SJSA1 (cell line): Measurements from ENCODE around the gene LGALS7B. TPM values are rescaled to one million over a fixed set of nuclear protein-coding genes. Genes with fewer than 3 reads are reported as not detected.
"Not testable (repeated sequence)": the region's sequence is repeated elsewhere in the genome, so short reads cannot be mapped to it uniquely, and the experiment has no call there.

Source experiments
- DNase-seq, 2 experiments: peaks; one replicate each; pipeline ENCODE4 v3.0.0-alpha.2; 2015 to 2020; ENCODE audit warnings: low spot score in 2 of 2, low read depth in 1 of 2
- H3K27ac ChIP-seq: fragments of 250-450 bp; sonication (Bioruptor Pico); 2 replicates; pipeline ENCODE4 v1.5.1; 2020; ENCODE audit warnings: mild to moderate bottlenecking, moderate library complexity
- H3K27me3 ChIP-seq: fragments of 250-450 bp; sonication (Bioruptor Pico); replicated peaks from 2 replicates; pipeline ENCODE4 v1.5.1; 2020; ENCODE audit warnings: mild to moderate bottlenecking, moderate library complexity
- H3K36me3 ChIP-seq: fragments of 250-450 bp; sonication (Bioruptor Pico); 2 replicates; pipeline ENCODE4 v1.5.1; 2020; ENCODE audit warnings: mild to moderate bottlenecking
- H3K4me1 ChIP-seq: fragments of 250-450 bp; sonication (Bioruptor Pico); replicated peaks from 2 replicates; pipeline ENCODE4 v1.6.1; 2021; ENCODE audit warnings: mild to moderate bottlenecking
- H3K4me3 ChIP-seq: fragments of 250-450 bp; sonication (Bioruptor Pico); 2 replicates; pipeline ENCODE4 v1.5.1; 2020; ENCODE audit warnings: mild to moderate bottlenecking
- H3K9me3 ChIP-seq: fragments of 250-450 bp; sonication (Bioruptor Pico); replicated peaks from 2 replicates; pipeline ENCODE4 v1.5.1; 2020; ENCODE audit warnings: mild to moderate bottlenecking
- total RNA-seq: library from RNA; depleted of rRNA; stranded (reverse); fragments of >200 nt; shearing (Covaris generic); gene quantifications from 2 replicates; pipeline ENCODE4 v1.2.3, GENCODE V29; 2014

Gene LGALS7B
- total RNA-seq, 1 experiment from 2014 or later = not detected

DNA sequence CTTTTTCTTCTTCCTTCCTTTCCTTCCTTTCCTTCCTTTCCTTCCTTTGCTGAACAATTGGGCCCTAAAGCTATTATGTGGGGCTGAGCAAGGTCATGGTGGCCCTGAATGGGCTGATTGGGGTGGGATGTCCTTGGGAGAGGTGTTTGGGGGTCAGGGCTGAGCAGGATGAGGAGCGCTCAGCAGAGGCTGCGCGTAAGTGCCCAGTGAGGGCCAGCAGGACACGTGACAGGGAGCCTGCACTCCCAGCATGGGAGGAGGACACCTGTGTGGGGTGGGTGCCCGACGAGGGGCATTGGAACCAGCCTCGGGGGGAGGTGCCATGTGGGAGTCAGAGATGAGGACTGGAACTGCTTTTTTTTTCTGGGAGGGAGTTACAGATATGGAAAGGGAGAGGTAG lies 10.3 kb upstream of the LGALS7B start:
- H3K27ac ChIP-seq = no peak overlapping the region
- H3K4me3 ChIP-seq = no peak overlapping the region
- no peaks in the 10 kb centered on the region for H3K36me3 ChIP-seq
- peaks cover 10% of the 10 kb centered on the region; the same call in 1 of the 2 replicates for H3K27me3 ChIP-seq
- H3K9me3 ChIP-seq = no peaks in the 10 kb centered on the region
- no peak for DNase-seq
- H3K4me1 ChIP-seq = no peaks in the 10 kb centered on the region

DNA sequence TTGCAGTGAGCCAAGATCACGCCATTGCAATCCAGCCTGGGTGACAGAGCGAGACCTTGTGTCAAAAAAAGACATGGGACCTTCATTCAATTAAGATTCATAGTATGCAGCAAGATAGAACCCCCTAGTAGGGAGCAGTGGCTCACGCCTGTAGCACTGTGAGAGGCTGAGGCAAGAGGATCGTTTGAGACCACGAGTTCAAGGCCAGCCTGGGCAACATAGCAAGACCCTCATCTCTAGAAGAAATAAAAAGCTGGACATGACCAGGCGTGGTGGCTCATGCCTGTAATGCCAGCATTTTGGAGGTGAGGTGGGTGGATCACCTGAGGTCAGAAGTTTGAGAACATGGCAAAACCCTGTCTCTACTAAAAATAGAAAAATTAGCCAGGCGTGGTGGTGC lies 8.6 kb upstream of the LGALS7B start:
- H3K27me3 ChIP-seq = peaks cover 10% of the 10 kb centered on the region; the same call in 1 of the 2 replicates
- no peak overlapping the region for H3K4me3 ChIP-seq
- no peak overlapping the region for H3K27ac ChIP-seq
- H3K36me3 ChIP-seq = no peaks in the 10 kb centered on the region
- no peak for DNase-seq
- H3K4me1 ChIP-seq = no peaks in the 10 kb centered on the region
- H3K9me3 ChIP-seq = no peaks in the 10 kb centered on the region

- no peaks in the 10 kb centered on the region for H3K36me3 ChIP-seq
- H3K4me1 ChIP-seq = no peaks in the 10 kb centered on the region
- no peak for DNase-seq
- no peak overlapping the region for H3K4me3 ChIP-seq
- no peak overlapping the region for H3K27ac ChIP-seq
- H3K9me3 ChIP-seq = no peaks in the 10 kb centered on the region
- H3K27me3 ChIP-seq = peaks cover 10% of the 10 kb centered on the region; the same call in 1 of the 2 replicates
Observed at GRCh38 chr19:38781058-38781457, 7.9 kb upstream of the LGALS7B start.

DNA sequence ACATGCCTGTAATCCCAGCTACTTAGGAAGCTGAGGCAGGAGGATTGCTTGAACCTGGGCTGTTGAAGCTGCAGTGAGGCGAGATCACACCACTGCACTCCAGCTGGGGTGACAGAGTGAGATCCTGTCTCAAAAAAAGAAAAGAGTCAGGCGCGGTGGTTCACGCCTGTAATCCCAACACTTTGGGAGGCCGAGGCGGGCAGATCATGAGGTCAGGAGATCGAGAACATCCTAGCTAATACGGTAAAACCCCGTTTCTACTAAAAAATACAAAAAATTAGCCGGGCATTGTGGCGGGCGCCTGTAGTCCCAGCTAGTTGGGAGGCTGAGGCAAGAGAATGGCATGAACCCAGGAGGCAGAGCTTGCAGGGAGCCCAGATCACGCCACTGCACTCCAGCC lies 6.8 kb upstream of the LGALS7B start:
- H3K27me3 ChIP-seq, H3K4me1 ChIP-seq, DNase-seq, H3K27ac ChIP-seq, H3K4me3 ChIP-seq, H3K9me3 ChIP-seq, H3K36me3 ChIP-seq: not testable (repeated sequence)

DNA sequence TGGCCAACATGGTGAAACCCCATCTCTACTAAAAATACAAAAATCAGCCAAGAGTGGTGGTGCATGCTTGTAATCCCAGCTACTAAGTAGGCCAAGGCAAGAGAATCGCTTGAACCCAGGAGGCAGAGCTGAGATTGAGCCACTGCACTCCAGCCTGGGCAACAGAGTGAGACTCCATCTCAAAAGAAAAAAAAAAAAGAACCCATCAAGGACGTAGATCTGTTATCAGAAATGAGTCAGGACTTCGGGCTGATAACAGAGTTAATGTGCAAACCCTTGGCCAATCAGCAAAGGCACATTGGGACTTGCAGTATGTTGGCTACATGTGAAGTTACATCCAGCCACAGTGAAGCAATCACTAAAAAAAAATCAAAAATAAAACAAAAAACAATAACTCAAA lies 4.8 kb upstream of the LGALS7B start:
- Histone ChIP-seq H3K27ac (no peak overlapping the region), H3K27me3 (peaks cover 10% of the 10 kb centered on the region; the same call in 1 of the 2 replicates), H3K4me1 (no peaks in the 10 kb centered on the region), H3K9me3 (no peaks in the 10 kb centered on the region), H3K36me3 (no peaks in the 10 kb centered on the region), H3K4me3 (no peak overlapping the region)
- DNase-seq = no peak

DNA sequence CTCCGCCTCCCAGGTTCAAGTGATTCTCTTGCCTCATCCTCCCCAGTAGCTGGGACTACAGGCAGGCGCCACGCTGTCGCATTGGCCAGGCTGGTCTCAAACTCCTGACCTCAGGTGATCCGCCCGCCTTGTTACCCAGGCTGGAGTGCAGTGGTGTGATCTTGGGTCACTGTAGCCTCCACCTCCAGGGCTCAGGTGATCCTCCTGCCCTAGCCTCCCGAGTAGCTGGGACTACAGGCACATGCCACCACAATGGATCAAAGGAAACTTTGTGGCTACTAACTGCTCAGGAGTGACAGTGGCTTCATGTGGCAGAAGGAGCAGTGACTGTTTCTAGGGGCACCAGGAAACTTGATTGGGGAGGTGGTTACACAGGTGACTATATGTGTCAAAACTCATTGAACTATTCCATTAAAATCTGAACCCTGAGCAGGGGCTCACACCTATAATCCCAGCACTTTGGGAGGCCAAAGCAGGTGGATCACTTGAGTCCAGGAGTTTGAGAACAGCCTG lies 3.8 kb upstream of the LGALS7B start:
- DNase-seq = no peak
- no peak overlapping the region for H3K27ac ChIP-seq
- H3K4me3 ChIP-seq = no peak overlapping the region
- H3K4me1 ChIP-seq = no peaks in the 10 kb centered on the region
- H3K36me3 ChIP-seq = no peaks in the 10 kb centered on the region
- H3K27me3 ChIP-seq = peaks cover 10% of the 10 kb centered on the region; the same call in 1 of the 2 replicates
- no peaks in the 10 kb centered on the region for H3K9me3 ChIP-seq

DNA sequence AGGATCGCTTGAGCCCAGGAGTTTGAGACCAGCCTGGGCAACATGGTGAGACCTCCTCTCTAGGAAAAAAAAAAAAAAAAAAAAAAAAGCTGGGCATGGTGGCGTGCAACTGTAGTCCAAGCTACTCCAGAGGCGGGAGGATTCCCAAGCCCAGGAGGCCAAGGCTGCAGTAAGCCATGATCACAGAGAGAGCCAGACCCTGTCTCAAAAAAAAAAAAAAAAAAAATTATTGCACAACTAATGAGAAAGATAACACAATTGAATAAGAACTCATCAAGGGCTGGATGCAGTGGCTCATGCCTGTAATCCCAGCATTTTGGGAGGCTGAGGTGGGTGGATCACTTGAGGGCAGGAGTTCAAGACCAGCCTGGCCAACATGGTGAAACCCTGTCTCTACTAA lies 2.9 kb upstream of the LGALS7B start:
- H3K9me3 ChIP-seq, H3K27me3 ChIP-seq, DNase-seq, H3K27ac ChIP-seq, H3K4me3 ChIP-seq, H3K36me3 ChIP-seq, H3K4me1 ChIP-seq: not testable (repeated sequence)

DNA sequence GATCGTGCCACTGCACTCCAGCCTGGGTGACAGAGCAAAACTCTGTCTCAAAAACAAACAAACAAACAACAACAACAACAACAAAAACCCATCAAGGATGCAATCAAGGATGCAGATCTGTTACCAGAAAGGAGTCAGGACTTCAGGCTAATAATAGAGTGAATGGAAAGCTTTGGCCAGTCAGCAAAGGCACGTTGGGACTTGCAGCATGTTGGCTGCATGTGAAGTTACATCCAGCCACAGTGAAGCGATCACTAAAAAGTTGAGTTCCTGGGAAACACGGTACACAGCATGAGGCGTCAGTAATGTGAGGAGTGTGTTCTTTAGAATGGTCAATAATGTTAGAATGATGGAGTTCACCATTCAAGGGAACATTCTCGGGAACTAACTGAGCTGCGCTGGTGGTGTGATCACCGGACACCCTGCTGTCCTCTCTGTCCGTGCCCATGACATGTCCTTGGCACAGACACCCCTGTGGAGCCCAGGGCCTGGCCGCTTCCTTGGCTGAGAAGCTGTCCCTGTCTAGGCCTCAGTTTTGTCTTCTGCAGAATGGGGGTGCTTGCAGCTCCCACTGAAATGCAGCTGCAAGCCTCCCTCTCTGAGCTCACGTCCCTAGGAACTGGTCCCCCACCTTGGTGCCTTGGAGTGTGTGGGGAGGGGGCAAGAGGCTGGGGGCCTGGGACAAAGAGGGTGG lies 2.3 kb upstream of the LGALS7B start:
- Histone ChIP-seq H3K4me1 (no peaks in the 10 kb centered on the region), H3K27me3 (0 out of 2 replicates have a peak, but pooled peaks cover 1% of the 10 kb centered on the region), H3K9me3 (no peaks in the 10 kb centered on the region), H3K4me3 (no peak overlapping the region), H3K36me3 (no peaks in the 10 kb centered on the region), H3K27ac (no peak overlapping the region)
- DNase-seq = no peak

DNA sequence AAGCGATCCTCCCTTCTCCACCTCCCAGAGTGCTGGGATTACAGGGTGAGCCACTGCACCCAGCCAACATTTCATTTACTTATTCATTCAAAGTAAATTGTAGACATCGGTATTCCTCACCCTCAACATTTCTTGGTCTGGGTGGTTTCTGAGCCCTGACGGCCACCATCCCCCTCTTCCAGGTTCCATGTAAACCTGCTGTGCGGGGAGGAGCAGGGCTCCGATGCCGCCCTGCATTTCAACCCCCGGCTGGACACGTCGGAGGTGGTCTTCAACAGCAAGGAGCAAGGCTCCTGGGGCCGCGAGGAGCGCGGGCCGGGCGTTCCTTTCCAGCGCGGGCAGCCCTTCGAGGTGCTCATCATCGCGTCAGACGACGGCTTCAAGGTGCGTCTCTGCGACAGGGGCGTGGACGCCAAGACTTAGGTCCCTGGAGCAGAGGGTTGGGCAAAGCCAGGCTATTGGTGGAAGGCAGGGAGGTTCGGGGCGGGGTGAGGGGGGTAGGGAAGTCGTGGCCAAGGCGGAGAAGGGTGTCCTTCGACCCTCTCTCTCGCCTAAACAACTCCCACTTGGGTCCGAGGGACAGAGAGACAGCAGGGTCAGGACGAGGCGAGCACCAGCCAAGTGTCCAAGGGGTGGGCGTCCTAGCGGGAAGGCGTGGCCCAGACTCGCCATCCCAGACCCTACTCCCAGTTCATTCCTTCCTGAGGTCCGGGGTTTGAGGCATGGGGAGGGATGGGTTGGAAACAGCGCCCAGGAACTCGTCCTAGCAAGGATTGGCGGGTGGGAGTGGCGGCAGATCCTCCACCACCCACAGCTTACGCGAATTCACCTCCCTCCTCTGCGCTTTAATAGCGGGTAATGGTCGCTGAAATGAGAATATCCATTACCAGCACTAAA lies 1.8 kb downstream of the LGALS7B start:
- H3K36me3 ChIP-seq, H3K4me3 ChIP-seq, H3K27me3 ChIP-seq, DNase-seq, H3K9me3 ChIP-seq, H3K27ac ChIP-seq, H3K4me1 ChIP-seq: not testable (repeated sequence)

DNA sequence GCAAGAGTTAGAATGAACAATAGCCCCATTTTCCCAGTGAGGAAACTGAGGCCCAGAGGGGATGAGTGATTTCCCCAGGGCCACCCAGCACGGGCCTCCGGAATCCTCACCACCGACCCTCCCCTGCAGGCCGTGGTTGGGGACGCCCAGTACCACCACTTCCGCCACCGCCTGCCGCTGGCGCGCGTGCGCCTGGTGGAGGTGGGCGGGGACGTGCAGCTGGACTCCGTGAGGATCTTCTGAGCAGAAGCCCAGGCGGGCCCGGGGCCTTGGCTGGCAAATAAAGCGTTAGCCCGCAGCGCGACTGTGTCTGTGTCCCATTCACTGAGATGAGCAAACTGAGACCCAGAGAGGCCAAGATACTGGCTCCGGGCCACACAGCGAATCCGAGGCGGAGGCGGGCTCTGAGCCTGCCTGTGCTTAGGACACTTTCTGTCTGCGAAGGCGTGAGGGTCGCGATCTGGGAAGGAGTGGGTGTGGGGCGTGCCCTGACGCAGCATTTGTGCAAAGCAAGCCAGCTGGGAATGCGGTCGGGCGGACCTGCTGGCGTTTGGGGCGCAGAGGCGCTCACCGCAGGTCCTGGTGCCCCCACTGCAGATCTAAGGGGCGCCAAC lies 2.6 kb downstream of the LGALS7B start:
- DNase-seq, H3K9me3 ChIP-seq, H3K4me3 ChIP-seq, H3K27me3 ChIP-seq, H3K4me1 ChIP-seq, H3K27ac ChIP-seq, H3K36me3 ChIP-seq: not testable (repeated sequence)

DNA sequence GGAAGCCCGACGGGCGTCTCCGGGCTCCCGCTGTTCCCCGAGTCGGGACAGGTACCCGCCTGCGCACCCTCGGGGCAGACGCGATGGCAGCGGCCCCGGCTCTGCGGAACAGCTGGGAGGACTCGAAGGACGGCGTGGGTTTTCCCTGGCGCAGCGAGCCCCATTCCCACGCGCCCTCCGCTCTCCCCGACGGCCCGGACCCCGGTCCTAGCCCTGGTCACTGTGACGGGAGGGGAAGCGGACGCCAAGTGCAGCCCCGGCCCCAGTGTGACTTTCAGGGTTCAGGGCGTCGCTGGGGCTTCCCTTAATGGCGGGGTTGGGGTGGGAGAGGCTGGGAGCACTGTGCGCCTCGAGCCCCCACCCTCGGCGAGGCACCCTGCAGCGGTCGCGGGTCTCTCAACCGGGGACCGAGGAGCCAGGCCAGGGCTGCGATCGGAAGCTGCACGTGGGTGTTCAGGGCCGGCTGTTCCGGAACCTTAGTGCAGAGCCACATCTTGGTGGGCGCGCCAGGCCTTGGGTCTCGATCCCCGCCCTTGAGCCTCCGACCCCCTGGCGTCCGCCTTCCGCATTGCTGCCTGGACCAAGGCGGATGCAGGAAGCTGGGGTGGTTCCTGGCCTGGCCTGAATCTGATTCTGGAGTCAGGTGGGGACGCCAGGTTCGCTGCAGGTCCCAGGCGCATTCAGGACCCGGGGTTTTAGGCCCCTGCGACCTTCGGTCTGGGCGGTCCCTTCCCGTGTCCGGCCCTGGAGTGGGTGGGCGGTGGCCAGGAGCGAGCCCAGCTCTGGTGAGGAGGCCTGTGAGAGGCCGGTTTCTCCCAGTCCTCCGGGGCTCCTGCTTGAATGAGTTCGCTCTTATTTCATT lies 3.5 kb downstream of the LGALS7B start:
- Histone ChIP-seq H3K27ac (no peak overlapping the region), H3K4me3 (no peak overlapping the region), H3K9me3 (no peaks in the 10 kb centered on the region), H3K27me3 (no peaks in the 10 kb centered on the region), H3K4me1 (peaks cover 8% of the 10 kb centered on the region), H3K36me3 (no peaks in the 10 kb centered on the region)
- DNase-seq = no peak

- no peaks in the 10 kb centered on the region for H3K36me3 ChIP-seq
- no peak for DNase-seq
- no peaks in the 10 kb centered on the region for H3K9me3 ChIP-seq
- H3K4me3 ChIP-seq = no peak overlapping the region
- peaks cover 8% of the 10 kb centered on the region for H3K4me1 ChIP-seq
- no peak overlapping the region for H3K27ac ChIP-seq
- no peaks in the 10 kb centered on the region for H3K27me3 ChIP-seq
Observed at GRCh38 chr19:38793177-38793576, 4.2 kb downstream of the LGALS7B start.

GRCh38 chr19:38793671-38794070 lies 4.7 kb downstream of the LGALS7B start:
- DNase-seq = no peak
- no peaks in the 10 kb centered on the region for H3K9me3 ChIP-seq
- peaks cover 8% of the 10 kb centered on the region for H3K4me1 ChIP-seq
- H3K27me3 ChIP-seq = no peaks in the 10 kb centered on the region
- no peak overlapping the region for H3K27ac ChIP-seq
- no peak overlapping the region for H3K4me3 ChIP-seq
- no peaks in the 10 kb centered on the region for H3K36me3 ChIP-seq
